ENCODE measurements around the gene APLF. TPM values are rescaled to one million over a fixed set of nuclear protein-coding genes. Genes with fewer than 3 reads are reported as not detected.
"Not testable (repeated sequence)": the region's sequence is repeated elsewhere in the genome, so short reads cannot be mapped to it uniquely, and the experiment has no call there.

APLF gene
- total RNA-seq, 1 donor from 2014 or later, result 6.2 TPM

DNA sequence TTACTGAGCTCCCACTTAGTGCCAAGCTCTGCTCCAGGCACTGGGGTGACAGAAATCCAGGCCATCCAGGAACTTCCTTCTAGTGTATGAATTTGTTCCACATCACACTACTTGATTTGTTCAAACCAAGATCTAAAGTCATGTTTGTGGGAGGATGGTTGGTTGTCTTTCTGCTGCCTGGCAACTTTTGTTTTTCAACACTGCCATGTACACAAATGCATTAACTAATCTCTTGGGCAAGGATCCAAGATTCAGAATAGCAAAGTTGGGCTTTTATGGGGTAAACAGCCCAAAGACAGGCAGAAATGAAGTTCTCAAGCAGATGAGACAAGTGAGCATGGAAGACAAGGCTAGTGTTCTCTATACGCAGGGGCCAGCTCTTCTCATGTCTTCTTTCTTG lies 122.6 kb downstream of the APLF start:
- Mint-ChIP-seq H3K27me3 (no peaks in the 10 kb centered on the region), H3K4me3 (no peak overlapping the region), H3K27ac (no peak overlapping the region), H3K36me3 (no peaks in the 10 kb centered on the region), H3K9me3 (no peaks in the 10 kb centered on the region), H3K4me1 (ENCODE audit: unreplicated experiment) (no peaks in the 10 kb centered on the region)
- no peak for TF ChIP-seq CTCF (conservative IDR thresholded peaks at IDR 0.05)
- DNase-seq (ENCODE audit: extremely low spot score, unreplicated experiment), result no peak

GRCh38 chr2:68590702-68591101 lies 123.3 kb downstream of the APLF start:
- no peaks in the 10 kb centered on the region for H3K9me3 Mint-ChIP-seq
- no peak overlapping the region for H3K27ac Mint-ChIP-seq
- DNase-seq (ENCODE audit: extremely low spot score, unreplicated experiment), result no peak
- no peaks in the 10 kb centered on the region for H3K4me1 Mint-ChIP-seq (ENCODE audit: unreplicated experiment)
- H3K4me3 Mint-ChIP-seq, result no peak overlapping the region
- TF ChIP-seq CTCF (conservative IDR thresholded peaks at IDR 0.05), result no peak
- H3K27me3 Mint-ChIP-seq, result peaks cover 3% of the 10 kb centered on the region
- no peaks in the 10 kb centered on the region for H3K36me3 Mint-ChIP-seq

DNA sequence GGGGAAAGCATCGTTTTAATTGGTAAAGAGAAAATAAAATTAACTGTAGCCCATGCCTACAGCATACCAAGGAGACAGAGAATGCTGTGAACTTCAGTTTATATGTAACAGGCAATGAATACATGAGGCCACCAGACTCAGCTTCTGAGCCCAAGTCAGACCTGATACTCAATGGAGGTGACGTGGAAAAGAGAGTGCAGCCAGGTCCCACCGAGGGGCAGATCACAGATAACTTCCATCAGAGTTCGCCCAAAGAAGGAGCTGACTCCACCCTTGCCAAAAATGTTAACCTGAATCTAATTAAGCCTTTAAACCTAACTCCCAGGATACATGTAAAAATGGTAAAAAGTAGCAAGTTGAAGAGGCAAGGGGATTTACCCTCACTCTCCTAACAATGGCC lies 123.8 kb downstream of the APLF start:
- H3K36me3 Mint-ChIP-seq, result no peaks in the 10 kb centered on the region
- no peak for TF ChIP-seq CTCF (conservative IDR thresholded peaks at IDR 0.05)
- H3K4me1 Mint-ChIP-seq (ENCODE audit: unreplicated experiment), result no peaks in the 10 kb centered on the region
- H3K27ac Mint-ChIP-seq, result no peak overlapping the region
- peaks cover 3% of the 10 kb centered on the region for H3K27me3 Mint-ChIP-seq
- H3K9me3 Mint-ChIP-seq, result no peaks in the 10 kb centered on the region
- no peak for DNase-seq (ENCODE audit: extremely low spot score, unreplicated experiment)
- no peak overlapping the region for H3K4me3 Mint-ChIP-seq

DNA sequence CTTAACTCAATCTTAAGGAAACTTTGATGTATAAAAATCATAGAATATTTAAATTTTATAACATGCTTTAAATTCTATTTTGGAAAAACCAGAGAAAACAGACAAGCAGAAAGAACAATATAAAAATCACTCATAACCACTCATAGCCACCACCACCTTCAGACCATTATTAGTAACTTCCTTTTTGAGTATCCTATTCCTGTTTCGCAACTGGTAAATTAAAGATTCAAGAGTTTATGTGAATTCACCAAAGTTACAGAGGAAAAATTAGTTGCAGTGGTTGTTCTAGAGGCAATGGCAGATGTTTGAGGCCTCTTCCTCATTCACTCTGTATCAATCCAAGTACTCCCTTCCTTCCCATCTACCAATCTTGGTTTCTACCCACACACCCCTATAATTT lies 126.7 kb downstream of the APLF start:
- Mint-ChIP-seq H3K36me3 (no peaks in the 10 kb centered on the region), H3K9me3 (no peaks in the 10 kb centered on the region), H3K27ac (no peak overlapping the region)

GRCh38 chr2:68594674-68595492 lies 127.5 kb downstream of the APLF start:
- Mint-ChIP-seq H3K4me3 (no peak overlapping the region), H3K9me3 (no peaks in the 10 kb centered on the region), H3K4me1 (ENCODE audit: unreplicated experiment) (no peaks in the 10 kb centered on the region), H3K27ac (no peak overlapping the region), H3K27me3 (peaks cover 3% of the 10 kb centered on the region), H3K36me3 (no peaks in the 10 kb centered on the region)
- peak; percentile 82 for TF ChIP-seq CTCF (conservative IDR thresholded peaks at IDR 0.05)
- DNase-seq (ENCODE audit: extremely low spot score, unreplicated experiment), result no peak

More for the DNA sequence above, 126.7 kb downstream of the APLF start:
- TF ChIP-seq CTCF (conservative IDR thresholded peaks at IDR 0.05), result no peak
- no peak for DNase-seq (ENCODE audit: extremely low spot score, unreplicated experiment)
- H3K27me3 Mint-ChIP-seq, result peaks cover 3% of the 10 kb centered on the region
- no peak overlapping the region for H3K4me3 Mint-ChIP-seq
- H3K4me1 Mint-ChIP-seq (ENCODE audit: unreplicated experiment), result no peaks in the 10 kb centered on the region

GRCh38 chr2:68595493-68595785 lies 128.1 kb downstream of the APLF start:
- H3K36me3 Mint-ChIP-seq; H3K4me1 Mint-ChIP-seq (ENCODE audit: unreplicated experiment); H3K9me3 Mint-ChIP-seq; DNase-seq (ENCODE audit: extremely low spot score, unreplicated experiment); H3K27me3 Mint-ChIP-seq; H3K4me3 Mint-ChIP-seq; H3K27ac Mint-ChIP-seq: not testable (repeated sequence)

- not testable (repeated sequence) for H3K9me3 Mint-ChIP-seq; DNase-seq (ENCODE audit: extremely low spot score, unreplicated experiment); H3K27ac Mint-ChIP-seq; H3K27me3 Mint-ChIP-seq; H3K4me3 Mint-ChIP-seq; H3K36me3 Mint-ChIP-seq; H3K4me1 Mint-ChIP-seq (ENCODE audit: unreplicated experiment)
These were observed 133.1 kb downstream of the APLF start for GRCh38 chr2:68600495-68600894.

Data from type B pancreatic cell (in vitro differentiated cells).